Muscle of back (tissue), 11 donors: ENCODE data around the gene CBR1. TPM values are rescaled to one million over a fixed set of nuclear protein-coding genes. Genes with fewer than 3 reads are reported as not detected.

Experiments used
- DNase-seq, 3 donors: peaks; one replicate each; pipeline versions ENCODE4 v3.0.0 to v3.0.0-alpha.2; 2013
- polyA plus RNA-seq, 10 donors: library from polyadenylated mRNA; unstranded; fragments of 120-200 nt; gene quantifications; one replicate each; pipeline ENCODE4 v1.2.1, GENCODE V29; 2013; ENCODE audit not compliant: insufficient read length in 10 of 10

Gene CBR1
- polyA plus RNA-seq, 10 donors = 9.8 to 24.3 (median 21.4) TPM

GRCh38 chr21:36111238-36111637 is 41.4 kb downstream of the CBR1 start:
- DNase-seq = no peak

GRCh38 chr21:36113647-36114428 is 44.0 kb downstream of the CBR1 start:
- no peak for DNase-seq

- DNase-seq = no peak
Measured at GRCh38 chr21:36115138-36115730, 45.4 kb downstream of the CBR1 start.

- no peak for DNase-seq
Measured at GRCh38 chr21:36117286-36117741, 47.5 kb downstream of the CBR1 start.

- DNase-seq = no peak
Measured at GRCh38 chr21:36120304-36120888, 50.6 kb downstream of the CBR1 start.

Other genes with a start within 250 kb of the CBR1 start
- 10 to 100 TPM; 11.4 to 23.9 (median 17.6) TPM for gene SETD4, start 9.5 kb upstream of the CBR1 start, polyA plus RNA-seq
- 1 to 10 TPM; 1.7 to 4.7 (median 3.0) TPM for gene CBR3, start 65.1 kb downstream of the CBR1 start, polyA plus RNA-seq
- gene DOP1B, start 86.8 kb downstream of the CBR1 start, polyA plus RNA-seq = 1 to 10 TPM; 4.7 to 9.4 (median 6.9) TPM